GM04503 (cell line): ENCODE results near the gene KMT2C.

Source experiments
- DNase-seq: peaks from one replicate; pipeline ENCODE4 v3.0.0-alpha.2; 2012; ENCODE audit warnings: low read depth

Gene KMT2C

DNA sequence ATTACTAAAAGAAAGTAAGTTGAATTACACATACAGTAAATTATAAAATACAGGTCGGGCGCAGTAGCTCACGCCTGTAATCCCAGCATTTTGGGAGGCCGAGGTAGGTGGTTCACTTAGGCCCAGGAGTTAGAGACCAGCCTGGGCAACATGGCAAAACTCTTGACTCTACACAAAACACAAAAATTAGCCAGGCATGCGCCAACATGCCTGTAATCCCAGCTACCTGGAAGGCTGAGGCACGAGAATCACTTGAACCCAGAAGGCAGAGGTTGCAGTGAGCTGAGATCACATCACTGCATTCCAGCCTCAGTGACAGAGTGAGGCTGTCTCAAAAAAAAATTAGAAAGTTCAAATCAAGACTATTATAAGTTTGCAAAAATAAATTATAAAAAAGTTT, 235.4 kb downstream of the KMT2C start:
- no peak for DNase-seq

DNA sequence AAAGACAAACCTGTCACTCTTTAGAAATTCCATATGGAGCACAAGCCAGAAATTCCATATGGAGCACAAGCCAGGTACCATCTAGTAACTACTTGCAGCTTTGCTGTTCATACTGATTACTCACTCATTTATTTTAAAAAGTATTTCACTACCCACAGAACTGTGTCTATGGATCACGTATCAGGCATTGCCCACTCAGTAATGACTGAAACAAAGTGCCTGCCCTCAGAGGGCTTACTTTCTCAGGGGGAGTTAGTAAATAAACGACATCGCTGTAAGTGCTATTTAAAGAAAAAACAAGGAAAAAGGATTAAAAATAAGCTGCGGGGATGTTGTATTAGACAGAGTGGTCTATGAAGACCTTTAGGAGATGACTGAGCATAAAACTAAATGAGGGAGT, 239.4 kb downstream of the KMT2C start:
- DNase-seq: no peak

DNA sequence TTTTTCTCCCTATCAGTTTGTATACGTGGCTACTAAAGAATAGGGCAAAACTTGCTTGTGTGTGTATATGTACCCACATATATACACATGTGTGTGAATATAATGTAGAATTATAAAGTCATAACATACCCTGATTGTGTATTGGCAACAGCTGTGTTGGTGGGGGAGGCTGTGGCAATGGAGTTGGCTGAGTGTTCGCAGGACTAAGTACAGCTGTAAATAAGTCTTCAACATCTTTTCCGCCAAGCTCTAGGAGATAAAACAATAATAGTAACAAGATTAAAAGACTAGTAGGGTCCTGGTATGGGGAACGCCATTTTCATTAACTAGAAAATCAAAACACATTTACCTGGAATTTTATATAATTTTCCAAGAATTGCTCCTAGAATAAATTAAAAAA, 241.9 kb downstream of the KMT2C start:
- DNase-seq: no peak

DNA sequence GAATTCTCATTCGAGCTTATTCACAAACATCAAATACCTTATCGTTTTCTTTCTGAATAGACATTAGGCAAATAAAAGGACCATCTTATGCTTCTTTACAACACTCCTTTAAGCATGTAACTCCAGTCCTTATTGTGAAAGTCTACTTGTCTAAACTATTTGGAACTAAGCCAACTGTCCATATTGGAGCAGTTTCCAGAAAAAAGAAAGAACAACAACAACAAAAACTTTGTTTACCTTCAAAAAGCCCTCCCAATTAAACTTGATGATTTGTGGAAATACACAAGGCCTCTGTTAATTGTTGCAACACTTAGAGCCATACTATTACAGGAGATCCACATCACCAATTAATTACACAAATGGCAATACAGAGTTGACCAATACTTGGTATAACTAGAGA, 246.7 kb downstream of the KMT2C start:
- no peak for DNase-seq

DNA sequence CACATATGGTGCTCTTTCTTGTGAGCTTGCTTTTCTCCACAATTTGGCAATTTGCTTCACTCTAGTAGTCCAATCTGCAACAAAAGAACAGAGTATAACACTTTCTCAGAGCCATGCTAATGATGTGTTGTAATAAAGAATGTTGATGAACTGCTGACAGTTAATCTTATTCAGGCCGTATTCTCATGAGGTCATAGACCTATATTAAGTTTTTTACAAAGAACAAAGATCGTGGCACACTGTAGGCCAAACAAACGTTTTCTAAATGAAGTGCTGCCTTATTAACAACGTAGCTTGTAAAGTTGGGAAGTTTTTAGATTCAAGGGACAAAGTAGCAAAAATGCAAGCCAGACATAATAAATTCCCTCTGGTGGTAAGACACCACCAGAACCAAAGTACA, 250.2 kb downstream of the KMT2C start:
- no peak for DNase-seq

DNA sequence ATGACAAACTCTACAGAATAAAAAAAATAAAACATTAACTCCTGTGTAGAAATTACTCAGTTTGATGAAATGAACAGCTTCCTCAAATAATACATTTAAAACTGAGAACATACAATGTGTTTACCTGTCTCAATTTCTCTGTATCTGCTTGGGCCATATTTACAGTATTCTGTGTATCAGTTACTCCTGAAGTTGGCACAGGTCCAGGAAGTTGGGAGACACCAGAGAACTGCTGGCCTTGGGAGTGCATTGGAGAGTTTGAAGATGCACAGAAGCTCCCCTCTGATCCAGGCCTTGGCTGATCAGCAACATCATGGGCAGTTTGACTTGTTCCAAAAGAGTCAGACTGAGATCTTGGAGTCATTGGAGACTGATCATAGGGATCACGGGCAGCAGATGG, 255.2 kb downstream of the KMT2C start:
- no peak for DNase-seq

DNA sequence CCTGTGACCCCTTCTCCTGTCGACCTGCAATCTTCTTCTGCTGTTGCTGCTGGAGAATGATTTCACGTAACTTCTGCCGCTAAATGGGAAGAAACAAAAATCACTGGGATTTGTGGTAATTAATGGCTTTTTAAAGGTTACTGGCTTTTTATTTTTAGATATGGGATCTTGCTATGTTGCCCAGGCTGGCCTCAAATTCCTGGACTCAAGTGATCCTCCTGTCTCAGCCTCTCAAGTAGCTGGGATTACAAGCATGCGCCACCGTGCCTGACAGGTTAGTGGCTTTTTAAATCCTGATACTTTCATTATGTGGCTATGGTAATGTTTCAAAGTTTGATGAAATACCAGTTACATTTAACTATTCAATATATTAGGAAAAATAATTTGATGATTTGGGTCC, 255.8 kb downstream of the KMT2C start:
- DNase-seq: no peak

DNA sequence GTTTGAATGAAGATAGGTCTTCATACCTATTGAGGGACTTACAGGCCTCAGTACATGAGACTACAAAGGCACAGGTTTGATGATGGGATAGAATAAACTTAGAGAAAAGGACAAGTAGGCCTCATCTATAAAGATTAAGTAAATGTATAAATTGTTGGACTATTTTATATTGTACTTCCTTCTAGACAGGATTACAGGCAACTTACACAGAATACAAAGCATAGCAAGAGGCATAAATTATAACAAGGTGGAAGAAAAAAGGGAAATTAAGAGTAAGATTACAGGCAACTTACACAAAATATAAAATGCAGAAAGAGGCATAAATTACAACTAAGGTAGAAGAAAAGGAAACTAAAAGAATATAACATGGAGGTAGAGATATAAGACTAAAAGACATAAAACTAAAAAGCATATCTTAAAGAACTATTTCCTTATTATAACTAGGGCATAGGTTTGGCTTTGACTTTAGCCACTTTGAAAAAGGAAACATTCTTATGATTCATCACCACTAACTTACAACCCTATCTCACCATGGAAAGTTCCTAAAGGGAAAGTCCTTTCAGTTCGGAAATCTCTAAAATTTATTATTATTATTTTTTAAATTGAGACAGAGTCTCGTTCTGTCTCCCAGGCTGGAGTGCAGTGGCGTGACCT, 257.3 kb downstream of the KMT2C start:
- no peak for DNase-seq

DNA sequence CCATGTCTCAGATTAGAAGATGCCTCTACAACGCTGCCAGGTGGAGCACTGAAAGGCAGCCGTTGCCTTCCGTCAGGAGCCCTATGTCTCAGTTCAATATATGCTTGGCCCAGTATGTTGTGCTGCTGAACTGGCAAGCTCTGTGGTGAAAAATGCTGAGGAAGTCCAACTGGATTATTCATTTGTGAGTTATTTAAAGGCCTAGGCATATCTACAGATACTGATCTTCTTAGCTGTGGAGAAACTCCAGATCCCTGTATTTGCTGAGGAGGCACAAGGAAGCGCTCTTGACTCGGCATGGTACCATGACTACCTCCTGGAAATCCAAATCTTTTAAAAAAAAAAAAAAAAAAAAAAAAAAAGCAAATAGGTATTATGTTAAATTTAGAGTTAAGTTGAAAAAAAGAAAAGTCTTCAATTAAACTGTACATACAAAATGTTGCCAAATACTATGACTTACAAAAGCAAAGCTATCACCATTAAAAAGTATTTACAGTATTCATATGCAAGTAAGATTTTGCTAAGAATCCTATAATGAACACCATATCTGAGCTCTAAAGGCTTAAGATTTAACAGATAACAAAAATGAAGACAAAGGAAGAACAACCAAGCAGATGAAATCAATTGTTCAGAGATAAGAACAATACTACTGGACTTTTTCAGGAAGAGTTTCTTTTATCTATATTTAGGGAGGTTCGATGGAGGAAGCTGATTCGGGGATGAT, 258.0 kb downstream of the KMT2C start:
- DNase-seq: no peak

DNA sequence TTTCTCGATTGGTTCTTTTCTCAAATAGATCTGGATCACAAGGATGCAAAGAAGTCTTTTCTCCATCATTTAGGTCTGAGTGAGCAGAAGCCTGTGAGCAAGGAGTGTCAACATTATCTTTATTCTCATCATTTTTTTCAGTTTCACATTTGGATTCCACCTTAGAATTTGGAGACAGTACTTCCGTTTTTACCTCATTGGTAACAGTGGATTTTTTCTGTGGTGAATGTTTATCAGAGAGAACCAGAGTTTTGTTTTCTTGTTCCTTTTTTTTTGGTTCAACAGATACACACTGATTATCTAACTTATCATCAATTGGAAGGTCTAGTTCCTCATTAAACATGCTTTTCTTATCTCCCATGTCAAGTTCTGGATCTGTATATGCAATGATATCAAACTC, 259.0 kb downstream of the KMT2C start:
- DNase-seq: no peak

DNA sequence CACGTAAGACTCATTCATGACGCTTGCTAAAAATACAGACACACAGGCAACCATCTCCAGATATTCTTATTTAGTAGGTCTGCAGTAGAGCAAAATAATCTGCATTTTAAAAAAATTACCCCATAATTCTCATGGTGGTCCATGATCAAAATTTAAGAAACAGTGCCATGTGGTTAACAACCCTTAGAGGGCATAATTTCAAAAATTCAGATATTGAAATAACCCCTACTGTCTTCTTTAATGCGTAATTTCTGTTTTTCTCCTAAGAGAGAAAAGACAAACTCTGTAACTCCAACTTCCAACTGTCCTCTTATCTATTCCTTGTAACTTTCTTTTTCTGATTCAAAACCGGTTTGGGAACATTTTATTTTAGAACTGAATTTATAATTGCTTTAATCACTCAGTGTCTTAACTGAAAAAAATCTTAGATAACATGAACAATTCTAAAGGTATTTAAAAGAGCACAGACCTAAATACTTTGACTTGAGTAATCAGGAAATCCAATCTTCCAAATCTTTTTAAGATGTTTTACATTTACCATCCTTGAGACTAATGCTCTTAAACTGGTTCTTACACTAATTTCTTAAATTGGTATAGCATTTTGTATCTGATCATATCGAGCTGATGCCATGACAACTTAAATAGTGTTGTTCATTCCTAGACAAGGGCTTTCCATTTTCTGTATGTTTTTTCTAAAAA, 262.3 kb downstream of the KMT2C start:
- DNase-seq: no peak

DNA sequence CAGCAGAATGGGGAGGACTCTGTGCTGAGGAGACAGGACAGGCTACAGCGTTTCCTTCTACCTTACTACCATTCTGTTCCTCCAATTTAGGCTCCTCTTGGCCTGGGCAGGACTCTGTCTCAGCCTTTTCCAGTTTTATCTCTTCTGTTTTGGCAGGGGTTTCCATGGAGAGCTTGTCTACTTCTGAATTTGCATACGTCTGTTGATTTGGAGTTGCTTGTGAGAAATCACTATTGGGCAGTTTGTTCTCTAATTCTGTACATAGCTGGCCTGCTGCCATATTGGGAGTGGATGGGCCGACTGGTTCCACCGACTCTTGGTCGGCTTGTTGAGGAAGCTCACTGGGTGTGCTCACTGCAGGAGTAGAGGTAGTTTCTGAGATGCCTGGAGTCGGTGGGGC, 273.5 kb downstream of the KMT2C start:
- DNase-seq: no peak

DNA sequence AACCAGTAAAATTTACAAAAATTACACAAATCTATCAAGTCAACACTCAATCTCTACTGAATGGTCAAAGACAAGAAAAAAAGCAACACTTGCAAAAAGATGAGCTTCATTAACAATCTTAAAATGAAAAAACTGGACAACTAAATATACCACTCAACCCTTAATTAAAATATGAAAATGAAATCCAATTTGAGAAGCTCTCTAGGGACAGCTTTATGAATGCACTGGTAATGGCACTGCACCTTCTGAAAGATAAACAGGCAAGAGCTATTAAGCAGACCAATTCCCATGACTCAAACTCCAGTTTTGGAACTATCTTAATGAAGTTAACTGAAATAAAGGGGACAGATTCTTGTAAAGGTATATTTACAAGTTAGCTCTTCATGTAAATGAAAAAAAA, 274.6 kb downstream of the KMT2C start:
- DNase-seq: no peak

DNA sequence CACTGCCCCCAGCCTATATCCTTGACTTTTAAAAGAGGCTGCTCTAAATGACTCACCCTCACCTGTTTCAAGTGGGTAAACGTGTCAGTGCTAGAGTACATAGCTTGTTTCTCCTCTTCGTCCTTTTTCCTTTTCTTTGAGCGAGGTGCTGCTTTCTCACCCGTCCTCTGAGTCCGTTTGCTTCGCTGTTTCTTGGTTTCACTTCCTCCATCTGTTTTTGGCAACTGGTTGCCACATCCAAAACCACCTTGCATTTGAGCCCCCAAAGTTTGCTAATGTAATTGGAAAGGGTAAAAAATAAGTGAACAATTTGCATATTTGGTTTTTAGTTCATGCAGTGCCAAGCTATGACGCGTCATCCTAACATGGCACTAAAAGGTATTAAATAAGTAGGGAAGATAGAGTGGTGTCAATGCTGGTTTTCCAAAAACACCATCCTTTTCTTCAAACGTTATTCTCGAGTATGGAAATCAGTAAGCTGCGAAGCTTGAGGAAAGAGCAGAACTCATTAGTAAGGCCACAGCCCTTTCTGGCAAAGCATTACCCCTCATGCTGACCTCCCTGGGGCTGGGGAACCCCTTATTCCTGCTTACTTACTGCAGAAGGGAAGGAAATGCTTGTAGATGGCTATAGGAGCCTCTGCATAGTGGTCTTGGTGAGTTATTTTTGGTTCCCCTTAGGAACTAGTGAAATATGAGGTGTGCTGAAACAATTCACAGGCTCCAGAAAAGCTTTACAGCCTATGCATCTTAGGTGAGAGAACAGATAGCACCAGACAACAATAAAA, 276.8 kb downstream of the KMT2C start:
- no peak for DNase-seq

DNA sequence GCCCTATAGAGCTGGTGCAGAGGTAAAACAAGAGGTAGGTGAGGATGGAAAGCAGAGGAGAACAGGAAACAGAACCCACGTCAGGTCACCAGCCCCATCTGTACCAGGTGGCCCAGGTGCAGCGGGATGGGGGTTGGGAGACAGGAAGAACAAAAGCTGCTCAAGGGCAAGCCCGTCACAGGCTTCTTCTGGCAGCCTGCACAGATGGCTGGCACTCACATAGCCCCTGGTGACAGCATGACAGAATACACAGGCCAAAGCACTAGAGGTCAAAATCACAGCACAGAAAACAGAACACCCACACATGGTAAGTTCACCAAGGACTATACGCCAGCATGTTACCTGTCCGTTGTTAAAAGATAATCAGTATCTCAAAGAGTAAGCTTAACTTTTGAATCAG, 283.5 kb downstream of the KMT2C start:
- no peak for DNase-seq

DNA sequence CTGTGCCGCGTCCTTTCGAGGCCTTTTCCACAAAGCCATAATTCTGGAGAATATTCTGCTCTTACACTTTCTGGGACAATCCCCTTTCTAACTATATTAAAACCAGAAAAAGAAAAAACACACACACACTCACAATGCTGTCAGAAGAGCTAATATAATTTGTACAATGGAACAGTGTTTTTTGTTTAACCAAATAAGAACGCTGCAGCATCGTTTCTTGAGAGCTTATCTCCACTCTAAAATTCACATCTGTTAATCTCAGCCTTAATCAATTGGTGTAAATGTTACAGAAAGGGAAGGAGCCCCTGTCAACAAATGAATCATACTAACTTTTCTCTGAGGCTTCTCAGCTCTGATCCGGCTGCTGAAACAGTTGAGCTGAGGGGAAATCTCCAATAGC, 286.4 kb downstream of the KMT2C start:
- no peak for DNase-seq

DNA sequence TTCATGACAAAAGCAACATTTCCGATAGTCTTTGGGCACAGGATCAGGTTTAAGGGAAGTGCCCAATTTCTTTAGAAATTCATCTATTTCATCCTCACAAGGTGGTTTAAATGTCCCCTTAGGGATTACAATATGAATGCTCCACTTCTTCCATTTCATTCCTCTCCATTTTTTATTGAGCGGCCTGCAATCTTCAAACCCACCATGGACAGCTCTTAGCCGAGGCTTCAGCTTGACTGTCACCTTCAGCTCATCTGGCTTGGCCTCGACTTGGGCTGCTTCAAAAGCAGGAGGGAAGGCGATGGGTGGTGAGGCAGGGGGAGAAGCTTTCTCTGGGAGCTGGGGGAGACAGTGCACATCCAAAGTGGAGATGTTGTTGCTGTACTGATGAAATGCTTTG, 287.1 kb downstream of the KMT2C start:
- no peak for DNase-seq

DNA sequence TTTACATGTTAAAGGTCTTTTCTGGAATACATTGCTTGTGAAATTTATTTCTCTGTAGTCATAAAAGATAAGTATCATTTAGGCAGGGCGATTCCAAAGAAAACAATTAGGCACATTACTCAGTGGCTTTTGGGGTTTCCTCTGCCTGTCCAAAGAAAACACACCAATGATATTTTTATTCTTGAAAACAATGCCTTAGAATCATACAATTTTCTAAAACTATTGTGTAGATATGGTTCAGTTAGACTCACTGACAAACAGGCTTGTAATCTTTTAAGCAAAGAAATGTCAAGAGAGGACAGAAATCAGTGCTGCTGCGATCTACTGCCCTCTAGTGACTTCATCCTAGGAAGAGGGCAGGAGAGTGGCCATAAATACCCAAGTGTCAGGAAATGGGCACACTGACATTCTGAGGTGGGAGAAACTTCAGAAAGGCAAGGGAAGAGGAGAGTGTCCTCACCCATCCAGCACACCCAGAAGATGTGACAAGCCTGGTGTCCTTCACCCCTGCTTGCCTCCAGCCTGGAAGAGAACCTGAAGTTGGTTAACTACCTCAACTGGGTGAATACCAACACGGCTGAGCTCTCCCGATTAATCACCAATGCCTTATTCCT, 289.8 kb downstream of the KMT2C start:
- peak; percentile 22 for DNase-seq

DNA sequence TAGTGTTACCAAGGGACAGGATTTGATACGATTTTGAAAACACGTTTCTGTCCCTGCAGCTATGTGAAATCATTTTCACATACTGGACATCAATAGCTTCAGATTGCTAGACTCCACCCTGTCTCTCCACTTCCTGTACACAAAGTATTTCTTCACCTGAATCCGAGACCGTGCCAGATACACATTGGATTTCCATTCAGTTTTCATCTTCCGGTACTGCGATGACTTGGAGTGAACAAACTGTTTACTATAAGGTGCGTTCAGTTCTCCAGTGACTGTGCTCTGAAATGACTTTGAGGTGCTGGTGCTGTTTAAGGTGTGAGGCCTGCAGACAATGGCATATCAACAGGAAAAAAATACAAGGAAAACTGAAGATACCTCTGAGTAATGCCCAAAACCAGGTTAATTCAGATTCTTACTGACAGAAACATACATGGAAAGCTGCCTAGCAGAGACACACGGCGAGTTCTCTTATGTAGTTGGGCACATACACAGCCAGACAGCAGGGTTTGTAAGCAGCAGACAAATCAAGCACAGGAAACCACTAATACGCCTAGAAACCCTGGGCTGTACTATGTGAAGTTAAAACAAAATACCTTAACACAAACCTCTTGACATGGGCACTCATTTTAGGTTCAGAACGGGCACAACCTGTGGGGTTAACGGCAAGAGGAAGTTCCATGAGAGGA, 291.1 kb downstream of the KMT2C start:
- DNase-seq: no peak

DNA sequence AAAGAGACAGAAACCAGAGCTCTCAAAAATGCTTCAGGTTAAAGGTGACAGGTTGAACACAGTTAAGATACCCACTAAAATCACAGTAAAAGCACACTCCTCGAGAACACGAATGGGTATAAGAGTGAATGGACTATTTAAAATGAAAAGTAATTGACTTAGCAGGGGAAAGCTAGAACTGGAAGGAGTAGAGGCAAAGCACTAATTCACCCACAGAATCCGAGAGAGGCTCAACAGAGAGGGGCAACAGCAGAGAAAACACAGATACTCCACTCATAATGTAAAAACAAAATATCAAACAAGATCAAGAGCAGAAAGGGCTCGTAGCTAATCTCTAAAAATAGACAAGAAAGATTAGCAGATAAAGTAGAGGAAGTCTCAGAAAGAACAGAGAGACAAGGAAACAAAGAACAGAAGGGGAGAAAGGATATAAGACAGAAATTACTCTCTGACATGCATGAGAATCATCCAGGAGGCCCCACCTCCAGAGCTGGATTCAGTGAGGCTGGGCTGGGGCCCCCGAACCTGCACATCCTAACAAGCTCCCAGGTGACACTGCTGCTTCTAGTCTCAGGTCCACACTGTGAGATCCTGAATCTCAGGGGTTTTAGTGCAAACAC, 292.7 kb downstream of the KMT2C start:
- no peak for DNase-seq

DNA sequence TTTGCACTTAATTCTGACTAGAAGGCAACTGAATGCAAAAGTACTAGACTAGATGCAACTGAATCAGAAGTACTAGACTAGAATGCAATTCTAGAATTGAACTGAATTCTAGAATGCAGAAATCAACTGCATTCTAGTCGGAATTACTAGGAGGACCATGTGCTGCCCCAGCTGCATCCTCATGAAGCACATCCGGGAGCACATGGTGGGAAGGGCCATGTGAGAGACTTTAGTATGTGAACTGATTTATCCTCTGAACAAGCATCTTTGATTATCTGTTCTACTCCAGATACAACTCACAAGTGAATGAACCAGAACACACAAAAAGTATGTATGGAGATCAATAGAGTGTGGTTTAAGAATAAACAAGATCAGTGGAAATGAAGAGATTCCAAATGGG, 295.2 kb downstream of the KMT2C start:
- DNase-seq: no peak
